LNCaP clone FGC (cell line): ENCODE measurements around the gene PSEN1.

ENCODE experiments used
- DNase-seq: peaks from one replicate; pipeline ENCODE4 v3.0.0-alpha.2; 2011; ENCODE audit warnings: low read depth
- H3K4me3 ChIP-seq: 2 replicates; pipeline ENCODE4 v1.5.1; 2011; ENCODE audit warnings: mild to moderate bottlenecking, low read depth, low read length, control low read depth
- TF ChIP-seq, protein P1 (sequence below): IDR thresholded peaks from 2 replicates; pipeline ENCODE4 v1.5.1; 2012; ENCODE audit warnings: mild to moderate bottlenecking; ENCODE audit not compliant: control insufficient read depth, insufficient read depth; ENCODE audit errors: extremely low read depth

The PSEN1 gene

DNA sequence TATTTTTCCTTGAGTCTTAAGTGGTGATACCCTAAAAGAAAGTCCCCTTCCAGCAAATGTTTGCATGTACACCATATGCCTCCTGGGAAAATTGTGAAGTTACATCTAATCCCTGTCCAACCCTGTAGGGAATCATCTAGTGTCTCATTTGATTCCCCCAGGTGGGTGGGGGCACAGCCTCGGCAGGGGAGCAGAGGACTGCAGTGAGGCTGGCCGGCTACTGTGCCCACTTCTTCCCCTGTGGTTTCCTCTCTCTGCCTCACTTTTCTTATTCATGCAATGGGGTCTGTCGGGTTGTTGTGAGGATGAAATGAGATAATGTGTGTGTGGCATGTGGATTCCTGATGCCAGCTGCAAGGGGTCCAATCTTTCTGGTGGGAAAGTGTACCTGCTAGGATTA lies 107.0 kb downstream of the PSEN1 start:
- TF ChIP-seq, protein P1, sequence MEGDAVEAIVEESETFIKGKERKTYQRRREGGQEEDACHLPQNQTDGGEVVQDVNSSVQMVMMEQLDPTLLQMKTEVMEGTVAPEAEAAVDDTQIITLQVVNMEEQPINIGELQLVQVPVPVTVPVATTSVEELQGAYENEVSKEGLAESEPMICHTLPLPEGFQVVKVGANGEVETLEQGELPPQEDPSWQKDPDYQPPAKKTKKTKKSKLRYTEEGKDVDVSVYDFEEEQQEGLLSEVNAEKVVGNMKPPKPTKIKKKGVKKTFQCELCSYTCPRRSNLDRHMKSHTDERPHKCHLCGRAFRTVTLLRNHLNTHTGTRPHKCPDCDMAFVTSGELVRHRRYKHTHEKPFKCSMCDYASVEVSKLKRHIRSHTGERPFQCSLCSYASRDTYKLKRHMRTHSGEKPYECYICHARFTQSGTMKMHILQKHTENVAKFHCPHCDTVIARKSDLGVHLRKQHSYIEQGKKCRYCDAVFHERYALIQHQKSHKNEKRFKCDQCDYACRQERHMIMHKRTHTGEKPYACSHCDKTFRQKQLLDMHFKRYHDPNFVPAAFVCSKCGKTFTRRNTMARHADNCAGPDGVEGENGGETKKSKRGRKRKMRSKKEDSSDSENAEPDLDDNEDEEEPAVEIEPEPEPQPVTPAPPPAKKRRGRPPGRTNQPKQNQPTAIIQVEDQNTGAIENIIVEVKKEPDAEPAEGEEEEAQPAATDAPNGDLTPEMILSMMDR, result no peak
- no peak for DNase-seq
- no peak overlapping the region for H3K4me3 ChIP-seq

DNA sequence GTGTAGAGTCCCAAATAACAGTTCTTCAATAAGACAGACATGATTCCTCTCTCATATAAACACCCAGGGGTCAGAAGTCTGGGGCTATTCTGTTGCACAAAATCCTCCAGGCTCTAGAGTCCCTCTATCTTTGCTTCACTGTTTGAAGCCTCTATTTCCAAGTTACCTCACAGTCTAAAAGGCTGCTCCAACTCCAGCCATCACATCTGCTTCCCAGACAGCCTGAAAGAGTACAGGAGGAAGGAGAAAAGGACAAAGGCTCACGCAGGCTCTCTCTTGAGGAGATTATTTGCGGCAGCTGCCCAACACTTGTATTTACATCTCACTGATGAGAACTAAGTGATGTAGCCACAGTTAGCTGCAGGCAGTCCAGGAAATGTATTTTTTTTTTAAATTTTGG lies 107.4 kb downstream of the PSEN1 start:
- TF ChIP-seq, protein P1, result no peak
- DNase-seq, result no peak

DNA sequence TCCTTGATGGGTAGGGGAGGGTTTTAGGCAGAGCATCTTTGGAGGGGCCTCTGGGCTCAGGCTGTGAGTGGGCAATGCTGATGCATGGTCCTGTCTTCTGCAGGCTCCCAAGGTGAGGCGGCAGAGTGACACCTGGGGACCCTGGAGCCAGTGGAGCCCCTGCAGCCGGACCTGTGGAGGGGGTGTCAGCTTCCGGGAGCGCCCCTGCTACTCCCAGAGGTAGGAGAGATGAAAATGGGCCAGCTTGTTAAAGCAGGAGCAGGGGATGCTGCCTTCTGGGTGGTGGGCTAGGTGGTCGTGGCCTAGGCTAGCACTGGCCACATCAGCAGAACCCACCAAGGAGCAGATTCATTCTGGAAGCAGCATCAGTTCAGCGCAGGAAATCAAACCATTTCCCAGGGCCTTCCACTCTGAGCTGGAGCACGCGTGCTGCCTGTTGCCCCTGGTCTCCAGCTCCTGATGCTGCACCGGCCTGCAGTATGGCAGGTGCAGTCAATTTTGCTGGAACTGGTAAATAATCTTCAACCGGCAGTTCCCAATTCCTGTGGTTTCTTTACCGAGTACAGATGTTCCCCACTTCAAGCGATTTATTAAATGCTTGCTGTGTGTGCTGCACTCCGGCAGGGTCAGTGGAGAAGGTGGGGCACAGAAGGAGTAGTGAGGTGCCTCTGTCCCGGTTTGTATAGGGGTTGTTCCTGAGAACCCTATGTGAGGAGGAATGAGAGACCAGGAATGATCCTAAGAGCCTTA lies 108.4 kb downstream of the PSEN1 start:
- TF ChIP-seq, protein P1, result no peak
- no peak overlapping the region for H3K4me3 ChIP-seq
- no peak for DNase-seq

More for the DNA sequence above, 107.4 kb downstream of the PSEN1 start:
- no peak overlapping the region for H3K4me3 ChIP-seq

DNA sequence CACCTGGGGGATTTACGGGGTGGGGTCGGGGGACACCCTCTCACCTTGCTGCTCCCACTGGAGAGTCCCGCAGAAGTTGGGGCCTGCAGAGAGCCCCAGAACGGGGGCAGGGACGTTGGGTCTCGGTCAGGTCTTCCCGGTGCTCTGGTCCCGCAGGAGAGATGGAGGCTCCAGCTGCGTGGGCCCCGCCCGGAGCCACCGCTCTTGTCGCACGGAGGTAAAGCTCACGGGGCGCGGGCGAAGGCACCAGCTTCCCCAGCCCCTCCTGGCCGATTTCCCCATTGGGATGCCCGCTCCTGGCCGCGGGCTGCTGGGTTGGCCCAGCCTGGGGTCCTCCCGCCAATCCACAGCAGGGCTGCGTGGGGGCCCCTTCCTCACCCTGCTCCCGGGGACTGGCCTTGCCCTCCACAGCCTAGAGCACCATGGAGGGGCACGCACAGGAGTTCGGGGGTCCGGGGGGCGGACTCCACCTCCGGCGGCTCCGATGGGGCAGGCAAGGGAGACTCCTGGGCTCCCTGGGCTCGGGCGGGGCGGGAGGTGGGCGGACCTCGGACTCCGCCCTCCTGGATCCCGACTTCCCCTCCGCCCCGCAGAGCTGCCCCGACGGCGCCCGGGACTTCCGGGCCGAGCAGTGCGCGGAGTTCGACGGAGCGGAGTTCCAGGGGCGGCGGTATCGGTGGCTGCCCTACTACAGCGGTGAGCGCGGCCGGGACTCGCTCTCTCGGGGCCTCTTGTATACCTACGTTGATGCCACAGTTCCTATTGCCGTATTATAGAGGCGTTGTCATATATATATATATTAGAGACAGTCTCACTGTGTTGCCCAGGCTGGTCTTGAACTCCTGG lies 109.4 kb downstream of the PSEN1 start:
- DNase-seq, result no peak
- TF ChIP-seq, protein P1, result no peak
- no peak overlapping the region for H3K4me3 ChIP-seq

DNA sequence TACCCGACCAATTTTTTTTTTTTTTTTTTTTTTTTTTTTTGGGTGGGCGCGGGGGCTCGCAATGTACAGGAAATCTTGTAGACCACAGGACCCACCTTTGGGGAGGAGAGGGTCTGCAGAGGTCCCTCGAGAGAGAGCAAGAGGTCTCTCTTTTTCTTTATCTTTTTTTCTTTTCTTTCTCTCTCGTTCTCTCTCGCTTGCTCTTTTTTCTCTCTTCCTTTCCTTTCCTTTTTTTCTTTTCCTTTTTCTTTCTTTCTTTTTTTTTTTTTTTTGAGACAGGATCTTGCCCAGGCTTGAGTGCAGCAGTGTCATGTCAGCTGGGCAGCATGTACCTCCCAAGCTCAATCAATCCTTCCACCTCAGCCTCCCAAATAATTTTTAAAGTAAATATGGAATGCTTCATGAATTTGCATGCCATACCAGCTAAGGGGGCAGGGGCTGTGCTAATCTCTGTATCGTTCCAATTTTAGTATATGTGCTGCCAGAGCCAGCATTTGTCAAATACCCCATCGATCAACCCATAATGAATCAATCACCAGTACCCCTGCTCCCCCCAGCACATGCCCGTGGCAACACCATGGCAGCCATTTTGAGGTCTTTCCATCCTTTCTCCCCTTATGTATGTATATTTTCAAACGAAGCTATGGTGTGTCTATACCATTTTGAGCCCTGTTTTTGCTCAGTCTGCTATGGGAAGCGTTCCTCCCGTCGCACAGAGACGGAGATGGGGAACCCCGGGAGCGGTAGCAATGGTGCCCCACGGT lies 110.3 kb downstream of the PSEN1 start:
- no peak for DNase-seq
- TF ChIP-seq, protein P1, result no peak
- no peak overlapping the region for H3K4me3 ChIP-seq

DNA sequence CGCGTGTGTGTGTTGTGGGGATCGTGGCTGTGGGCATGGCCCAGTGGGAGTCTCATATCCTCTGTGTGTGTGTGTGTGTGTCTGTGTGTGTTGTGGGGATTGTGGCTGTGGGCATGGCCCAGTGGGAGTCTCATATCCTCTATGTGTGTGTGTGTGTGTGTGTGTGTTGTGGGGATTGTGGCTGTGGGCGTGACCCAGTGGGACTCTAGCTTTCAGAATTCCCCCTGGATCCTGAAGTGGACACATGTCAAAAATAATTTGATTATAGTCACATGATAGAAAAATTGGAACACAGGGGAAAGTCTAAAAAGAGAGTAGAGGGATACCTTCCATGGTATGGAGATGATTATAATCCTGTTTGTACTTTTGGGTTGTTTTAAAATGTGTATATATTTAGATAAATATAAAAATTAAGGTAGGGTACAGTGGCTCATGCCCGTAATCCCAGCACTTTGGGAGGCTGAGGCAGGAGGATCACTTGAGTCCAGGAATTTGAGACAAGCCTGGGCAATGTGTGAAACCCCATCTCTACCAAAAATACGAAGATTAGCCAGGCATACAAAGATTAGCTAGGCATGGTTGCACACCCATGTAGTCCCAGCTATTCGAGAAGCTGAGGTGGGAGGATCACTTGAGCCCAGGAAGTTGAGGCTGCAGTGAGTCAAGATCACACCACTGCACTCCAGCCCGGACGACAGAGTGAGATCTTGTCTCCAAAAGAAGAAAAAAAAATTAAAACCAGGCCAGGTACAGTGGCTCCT lies 112.0 kb downstream of the PSEN1 start:
- DNase-seq, result no peak
- no peak overlapping the region for H3K4me3 ChIP-seq

More for the DNA sequence above, 112.0 kb downstream of the PSEN1 start:
- TF ChIP-seq, protein P1, result no peak
